NT2/D1 (cell line): ENCODE measurements around the gene CELF2.

ENCODE experiments used
- DNase-seq: peaks from one replicate; pipeline ENCODE4 v3.0.0-alpha.2; 2011; ENCODE audit warnings: low read depth, low spot score
- H3K27me3 ChIP-seq: 2 replicates; pipeline ENCODE4 v1.6.0; 2011; ENCODE audit warnings: mild to moderate bottlenecking; ENCODE audit not compliant: insufficient read length, insufficient read depth
- H3K36me3 ChIP-seq: 2 replicates; pipeline ENCODE4 v1.6.1; 2011; ENCODE audit warnings: mild to moderate bottlenecking, low read length, mixed read lengths; ENCODE audit not compliant: insufficient read depth, insufficient read length
- H3K4me1 ChIP-seq: 2 replicates; pipeline ENCODE4 v1.5.1; 2011; ENCODE audit not compliant: insufficient read depth, insufficient read length
- H3K4me3 ChIP-seq: 2 replicates; pipeline ENCODE4 v1.5.1; 2011; ENCODE audit warnings: low read depth; ENCODE audit not compliant: insufficient read length
- H3K9ac ChIP-seq: 2 replicates; pipeline ENCODE4 v1.6.0; 2011; ENCODE audit warnings: low read depth; ENCODE audit not compliant: insufficient read length
- H3K9me3 ChIP-seq: 2 replicates; pipeline ENCODE4 v1.5.1; 2011; ENCODE audit warnings: mild to moderate bottlenecking, low read length; ENCODE audit not compliant: insufficient read depth
- SUZ12 ChIP-seq: IDR thresholded peaks from 2 replicates; pipeline ENCODE4 v1.6.1; 2011; ENCODE audit not compliant: insufficient read length, insufficient read depth; ENCODE audit errors: extremely low read depth
- YY1 ChIP-seq: IDR thresholded peaks from 2 replicates; pipeline ENCODE4 v1.6.1; 2011; ENCODE audit not compliant: insufficient read length, insufficient read depth
- ZNF274 ChIP-seq: IDR thresholded peaks from 2 replicates; pipeline ENCODE4 v1.6.1; 2011; ENCODE audit warnings: mild to moderate bottlenecking, low read depth, low read length

Gene CELF2

GRCh38 chr10:11245981-11246590, 228.4 kb downstream of the CELF2 start:
- Histone ChIP-seq H3K4me1 (peaks cover 4% of the 10 kb centered on the region), H3K4me3 (no peak overlapping the region), H3K36me3 (no peaks in the 10 kb centered on the region), H3K9ac (no peak overlapping the region), H3K9me3 (no peaks in the 10 kb centered on the region), H3K27me3 (no peaks in the 10 kb centered on the region)
- DNase-seq, result no peak
- TF ChIP-seq SUZ12 (no peak), ZNF274 (no peak), YY1 (no peak)

GRCh38 chr10:11246752-11247467, 229.2 kb downstream of the CELF2 start:
- no peak for DNase-seq
- H3K9me3 ChIP-seq, result no peaks in the 10 kb centered on the region
- no peaks in the 10 kb centered on the region for H3K27me3 ChIP-seq
- H3K36me3 ChIP-seq, result no peaks in the 10 kb centered on the region
- no peak overlapping the region for H3K9ac ChIP-seq
- H3K4me3 ChIP-seq, result no peak overlapping the region
- TF ChIP-seq SUZ12 (no peak), YY1 (no peak), ZNF274 (no peak)
- H3K4me1 ChIP-seq, result peaks cover 4% of the 10 kb centered on the region

GRCh38 chr10:11249152-11249807, 231.6 kb downstream of the CELF2 start:
- H3K27me3 ChIP-seq, result no peaks in the 10 kb centered on the region
- H3K4me3 ChIP-seq, result no peak overlapping the region
- DNase-seq, result no peak
- H3K36me3 ChIP-seq, result no peaks in the 10 kb centered on the region
- H3K9ac ChIP-seq, result no peak overlapping the region
- H3K4me1 ChIP-seq, result peaks cover 4% of the 10 kb centered on the region
- no peaks in the 10 kb centered on the region for H3K9me3 ChIP-seq
- TF ChIP-seq ZNF274 (no peak), YY1 (no peak), SUZ12 (no peak)

- DNase-seq, result no peak
- Histone ChIP-seq H3K36me3 (no peaks in the 10 kb centered on the region), H3K4me1 (peaks cover 4% of the 10 kb centered on the region), H3K9ac (no peak overlapping the region), H3K4me3 (no peak overlapping the region), H3K27me3 (no peaks in the 10 kb centered on the region), H3K9me3 (no peaks in the 10 kb centered on the region)
- no peak for TF ChIP-seq SUZ12
- no peak for TF ChIP-seq ZNF274
- no peak for TF ChIP-seq YY1
Observed at GRCh38 chr10:11249808-11250195, 232.1 kb downstream of the CELF2 start.

- TF ChIP-seq ZNF274, result no peak
- H3K9ac ChIP-seq, result no peak overlapping the region
- no peaks in the 10 kb centered on the region for H3K9me3 ChIP-seq
- no peaks in the 10 kb centered on the region for H3K27me3 ChIP-seq
- H3K4me3 ChIP-seq, result no peak overlapping the region
- H3K36me3 ChIP-seq, result no peaks in the 10 kb centered on the region
- peaks cover 4% of the 10 kb centered on the region for H3K4me1 ChIP-seq
- no peak for DNase-seq
Observed at GRCh38 chr10:11250304-11250703, 232.6 kb downstream of the CELF2 start.

GRCh38 chr10:11252887-11253286, 235.2 kb downstream of the CELF2 start:
- Histone ChIP-seq H3K27me3 (no peaks in the 10 kb centered on the region), H3K9ac (no peak overlapping the region), H3K36me3 (no peaks in the 10 kb centered on the region), H3K4me3 (no peak overlapping the region), H3K4me1 (peaks cover 4% of the 10 kb centered on the region), H3K9me3 (no peaks in the 10 kb centered on the region)
- no peak for TF ChIP-seq ZNF274
- TF ChIP-seq YY1, result no peak
- TF ChIP-seq SUZ12, result no peak
- DNase-seq, result no peak

- Histone ChIP-seq H3K9me3 (no peaks in the 10 kb centered on the region), H3K4me3 (no peak overlapping the region), H3K36me3 (no peaks in the 10 kb centered on the region), H3K27me3 (no peaks in the 10 kb centered on the region), H3K4me1 (peaks cover 4% of the 10 kb centered on the region), H3K9ac (no peak overlapping the region)
- no peak for DNase-seq
- no peak for TF ChIP-seq YY1
- no peak for TF ChIP-seq SUZ12
- TF ChIP-seq ZNF274, result no peak
Observed at GRCh38 chr10:11253385-11254002, 235.8 kb downstream of the CELF2 start.
